Smooth muscle cell (in vitro differentiated cells): ENCODE measurements around the gene MYO7B. TPM values are rescaled to one million over a fixed set of nuclear protein-coding genes. Genes with fewer than 3 reads are reported as not detected.

ENCODE experiments used
- DNase-seq: peaks from one replicate; lab custom pipeline; 2025; ENCODE audit not compliant: unreplicated experiment; lab: John Stamatoyannopoulos, UW
- H2AFZ ChIP-seq: fragments of 200-600 bp; sonication (generic); 2 replicates; pipeline ENCODE4 v1.6.0; 2016; ENCODE audit warnings: antibody characterized with exemption, low read depth, mild to moderate bottlenecking
- H3F3A ChIP-seq: fragments of 200-600 bp; sonication (generic); 2 replicates; pipeline ENCODE4 v1.6.0; 2017; ENCODE audit warnings: antibody characterized with exemption, low read depth
- H3K27ac ChIP-seq: fragments of 200-600 bp; sonication (generic); 2 replicates; pipeline ENCODE4 v1.5.1; 2016; ENCODE audit warnings: low read depth, mild to moderate bottlenecking
- H3K27me3 ChIP-seq: fragments of 200-600 bp; sonication (generic); 2 replicates; pipeline ENCODE4 v1.6.1; 2016; ENCODE audit warnings: low read depth, mild to moderate bottlenecking
- H3K36me3 ChIP-seq: fragments of 200-600 bp; sonication (generic); 2 replicates; pipeline ENCODE4 v1.5.1; 2016; ENCODE audit warnings: low read depth
- H3K4me1 ChIP-seq: fragments of 200-600 bp; sonication (generic); 2 replicates; pipeline ENCODE4 v1.5.1; 2016; ENCODE audit warnings: low read depth
- H3K4me2 ChIP-seq: fragments of 200-600 bp; sonication (generic); 2 replicates; pipeline ENCODE4 v1.6.0; 2016; ENCODE audit warnings: mild to moderate bottlenecking
- H3K4me3 ChIP-seq: fragments of 200-600 bp; sonication (generic); 2 replicates; pipeline ENCODE4 v1.5.1; 2016; ENCODE audit warnings: mild to moderate bottlenecking
- H3K79me2 ChIP-seq: fragments of 200-600 bp; sonication (generic); 2 replicates; pipeline ENCODE4 v1.6.0; 2016; ENCODE audit warnings: low read depth, mild to moderate bottlenecking
- H3K9ac ChIP-seq: fragments of 200-600 bp; sonication (generic); 2 replicates; pipeline ENCODE4 v1.6.0; 2016; ENCODE audit warnings: low read depth
- H3K9me3 ChIP-seq: fragments of 200-600 bp; sonication (generic); replicated peaks from 2 replicates; pipeline ENCODE4 v1.5.1; 2016; ENCODE audit warnings: low read depth
- H4K20me1 ChIP-seq: fragments of 200-600 bp; sonication (generic); 2 replicates; pipeline ENCODE4 v1.6.0; 2016; ENCODE audit warnings: low read depth
- CTCF ChIP-seq: fragments of 200-600 bp; sonication (generic); IDR thresholded peaks from 2 replicates; pipeline ENCODE4 v1.5.1; 2017; ENCODE audit warnings: borderline replicate concordance, mild to moderate bottlenecking, antibody characterized with exemption; ENCODE audit not compliant: insufficient read depth, poor library complexity, severe bottlenecking
- WGBS: methylation state at CpG from one replicate; pipeline ENCODE4 v1.1.7; 2016; ENCODE audit warnings: low lambda C conversion rate; 5-methylcytosine and 5-hydroxymethylcytosine counted together
- polyA plus RNA-seq: library from polyadenylated mRNA; unstranded; fragments of >200 nt; fragmentation: Nextera tagmentation; extraction: Ambion mirVana; gene quantifications from 2 replicates; pipeline ENCODE4 v1.2.1, GENCODE V29; 2016
- total RNA-seq: library from RNA; depleted of rRNA; stranded (reverse); fragments of >200 nt; gene quantifications from 2 replicates; pipeline ENCODE4 v1.2.3, GENCODE V29; 2014

MYO7B gene
- 0.04 and 0.09 TPM in 2 replicates for total RNA-seq
- polyA plus RNA-seq = 0.35 TPM in 1 of 2 replicates, not detected in the other

- no peak for DNase-seq
- Histone ChIP-seq H3K4me2 (no peak within 1 kb of the TSS), H3K79me2 (no peaks in the 10 kb centered on the region), H4K20me1 (no peaks in the 10 kb centered on the region), H3K27me3 (peaks cover 7% of the 10 kb centered on the region), H3F3A (no peaks in the 10 kb centered on the region), H3K4me3 (peak within 1 kb of the TSS; percentile 13), H3K36me3 (no peaks in the 10 kb centered on the region), H2AFZ (no peak within 1 kb of the TSS), H3K4me1 (no peaks in the 10 kb centered on the region), H3K27ac (no peak within 1 kb of the TSS), H3K9ac (no peak within 1 kb of the TSS), H3K9me3 (no peaks in the 10 kb centered on the region)
- 92% methylated on average over 11 of the region's 11 CpGs for WGBS
- TF ChIP-seq CTCF = no peak
Measured at GRCh38 chr2:127535422-127535901, at the start of gene MYO7B. MYO7B (plus strand) TSS chr2:127535683; CDS start chr2:127559723, 24,040 bp downstream.

GRCh38 chr2:127485694-127486071, 49.8 kb upstream of the MYO7B start:
- Histone ChIP-seq H3K9me3 (no peaks in the 10 kb centered on the region), H3K27ac (no peak overlapping the region), H2AFZ (no peak overlapping the region), H3F3A (peaks cover 3% of the 10 kb centered on the region), H3K27me3 (no peaks in the 10 kb centered on the region), H3K36me3 (peaks cover 23% of the 10 kb centered on the region), H3K79me2 (no peaks in the 10 kb centered on the region), H3K4me2 (no peak overlapping the region), H3K4me3 (no peak overlapping the region), H3K9ac (no peak overlapping the region), H3K4me1 (no peaks in the 10 kb centered on the region), H4K20me1 (peaks cover 40% of the 10 kb centered on the region)
- WGBS = 89% methylated on average over 5 of the region's 5 CpGs
- no peak for TF ChIP-seq CTCF
- DNase-seq = no peak

GRCh38 chr2:127486247-127487058, 49.0 kb upstream of the MYO7B start:
- WGBS = 89% methylated on average over 8 of the region's 8 CpGs
- no peak for DNase-seq

More at GRCh38 chr2:127486247-127487058, 49.0 kb upstream of the MYO7B start:
- Histone ChIP-seq H3F3A (peaks cover 3% of the 10 kb centered on the region), H3K4me1 (no peaks in the 10 kb centered on the region), H3K27ac (no peak overlapping the region), H4K20me1 (peaks cover 44% of the 10 kb centered on the region), H2AFZ (no peak overlapping the region), H3K4me2 (no peak overlapping the region), H3K9ac (no peak overlapping the region), H3K36me3 (peaks cover 27% of the 10 kb centered on the region), H3K27me3 (no peaks in the 10 kb centered on the region), H3K79me2 (no peaks in the 10 kb centered on the region), H3K9me3 (no peaks in the 10 kb centered on the region), H3K4me3 (no peak overlapping the region)
- no peak for TF ChIP-seq CTCF
